ENCODE data around the gene MEIOB.

MEIOB gene

GRCh38 chr16:1895068-1895467 lies 23.1 kb upstream of the MEIOB start:
- TF ChIP-seq, protein P1, sequence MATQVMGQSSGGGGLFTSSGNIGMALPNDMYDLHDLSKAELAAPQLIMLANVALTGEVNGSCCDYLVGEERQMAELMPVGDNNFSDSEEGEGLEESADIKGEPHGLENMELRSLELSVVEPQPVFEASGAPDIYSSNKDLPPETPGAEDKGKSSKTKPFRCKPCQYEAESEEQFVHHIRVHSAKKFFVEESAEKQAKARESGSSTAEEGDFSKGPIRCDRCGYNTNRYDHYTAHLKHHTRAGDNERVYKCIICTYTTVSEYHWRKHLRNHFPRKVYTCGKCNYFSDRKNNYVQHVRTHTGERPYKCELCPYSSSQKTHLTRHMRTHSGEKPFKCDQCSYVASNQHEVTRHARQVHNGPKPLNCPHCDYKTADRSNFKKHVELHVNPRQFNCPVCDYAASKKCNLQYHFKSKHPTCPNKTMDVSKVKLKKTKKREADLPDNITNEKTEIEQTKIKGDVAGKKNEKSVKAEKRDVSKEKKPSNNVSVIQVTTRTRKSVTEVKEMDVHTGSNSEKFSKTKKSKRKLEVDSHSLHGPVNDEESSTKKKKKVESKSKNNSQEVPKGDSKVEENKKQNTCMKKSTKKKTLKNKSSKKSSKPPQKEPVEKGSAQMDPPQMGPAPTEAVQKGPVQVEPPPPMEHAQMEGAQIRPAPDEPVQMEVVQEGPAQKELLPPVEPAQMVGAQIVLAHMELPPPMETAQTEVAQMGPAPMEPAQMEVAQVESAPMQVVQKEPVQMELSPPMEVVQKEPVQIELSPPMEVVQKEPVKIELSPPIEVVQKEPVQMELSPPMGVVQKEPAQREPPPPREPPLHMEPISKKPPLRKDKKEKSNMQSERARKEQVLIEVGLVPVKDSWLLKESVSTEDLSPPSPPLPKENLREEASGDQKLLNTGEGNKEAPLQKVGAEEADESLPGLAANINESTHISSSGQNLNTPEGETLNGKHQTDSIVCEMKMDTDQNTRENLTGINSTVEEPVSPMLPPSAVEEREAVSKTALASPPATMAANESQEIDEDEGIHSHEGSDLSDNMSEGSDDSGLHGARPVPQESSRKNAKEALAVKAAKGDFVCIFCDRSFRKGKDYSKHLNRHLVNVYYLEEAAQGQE (IDR thresholded peaks at IDR 0.05; ENCODE audit: insufficient read depth in 1 of 2, low read depth in 2 of 2, low read length in 2 of 2) = no peak
- TF ChIP-seq POLR2AphosphoS5 (IDR thresholded peaks at IDR 0.05; ENCODE audit: low read depth, low read length) = no peak

DNA sequence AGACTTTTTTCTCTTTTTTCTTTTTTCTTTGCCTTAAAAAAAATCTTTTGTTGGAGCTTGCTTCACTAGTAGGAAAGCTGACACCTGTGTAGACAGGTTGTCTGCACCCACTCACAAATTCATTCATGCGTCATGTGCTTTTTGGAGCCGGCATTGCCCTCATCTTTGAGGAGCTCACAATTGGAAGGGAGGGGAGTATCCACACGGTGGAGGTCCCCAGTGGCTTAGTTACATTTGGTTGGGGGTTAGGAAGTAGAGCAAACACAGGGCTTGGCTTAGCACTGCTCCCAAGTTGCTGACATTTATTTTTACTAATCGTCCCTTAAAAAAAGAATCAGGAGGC lies 18.7 kb upstream of the MEIOB start:
- TF ChIP-seq, protein P1 (IDR thresholded peaks at IDR 0.05; ENCODE audit: insufficient read depth in 1 of 2, low read depth in 2 of 2, low read length in 2 of 2) = no peak

DNA sequence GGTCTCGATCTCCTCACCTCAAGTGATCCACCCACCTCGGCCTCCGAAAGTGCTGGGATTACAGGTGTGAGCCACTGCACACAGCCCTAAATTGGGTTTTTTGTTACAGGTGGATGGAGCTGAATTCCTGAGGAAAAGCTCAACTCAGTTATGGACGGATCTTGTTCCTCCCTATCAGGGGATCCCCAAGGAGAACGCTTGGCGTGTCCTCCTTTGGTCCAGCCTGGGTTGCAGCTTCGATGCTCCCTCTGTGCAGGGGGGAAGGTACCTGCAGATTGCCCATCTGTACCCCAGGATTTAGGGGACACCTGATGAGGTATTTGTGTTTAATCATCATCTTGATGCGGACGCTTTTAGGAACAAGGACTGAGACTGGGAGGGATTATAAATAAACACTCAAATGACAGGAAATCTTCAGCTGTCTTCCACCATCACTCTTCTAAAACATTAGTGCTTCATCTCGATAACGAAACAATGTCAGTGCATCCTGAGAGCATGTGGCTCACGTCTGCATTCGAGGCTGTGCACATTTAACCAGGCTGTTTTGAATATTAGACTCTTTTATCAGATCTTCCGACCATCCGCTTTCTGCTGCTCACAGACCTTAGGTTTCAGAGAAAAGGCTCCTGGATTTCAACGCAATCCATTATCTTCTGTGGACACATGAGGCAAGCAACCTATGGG lies 18.2 kb upstream of the MEIOB start:
- no peak for TF ChIP-seq TAF1 (IDR thresholded peaks at IDR 0.05; ENCODE audit: borderline replicate concordance, insufficient read depth, low read length)

DNA sequence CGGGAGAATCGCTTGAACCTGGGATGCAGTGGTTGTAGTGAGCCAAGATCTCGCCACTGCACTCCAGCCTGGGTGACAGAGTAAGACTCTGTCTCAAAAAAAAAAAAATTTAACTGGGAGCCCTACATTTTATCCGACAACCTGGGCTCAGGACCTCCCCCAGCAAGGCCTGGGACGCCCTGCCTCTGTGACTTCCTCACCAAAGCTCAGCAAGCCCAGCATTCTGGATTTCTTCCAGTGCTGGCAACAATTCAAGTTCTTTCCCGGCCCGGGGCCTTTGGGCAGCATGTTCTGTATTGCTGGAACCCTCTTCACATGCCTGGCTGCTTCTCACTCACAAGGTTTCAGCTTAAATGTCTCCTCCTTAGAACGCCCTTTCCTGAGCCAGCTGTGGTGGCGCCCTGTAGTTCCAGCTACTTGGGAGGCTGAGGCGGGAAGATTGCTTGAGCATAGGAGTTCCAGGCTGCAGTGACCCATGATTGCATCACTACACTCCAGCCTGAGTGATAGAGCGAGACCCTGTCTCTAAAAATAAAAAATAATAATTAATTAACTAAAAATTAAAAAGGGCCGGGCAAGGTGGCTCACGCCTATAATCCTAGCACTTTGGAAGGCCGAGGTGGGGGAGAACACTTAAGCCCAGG lies 15.9 kb upstream of the MEIOB start:
- TF ChIP-seq, protein P1 (IDR thresholded peaks at IDR 0.05; ENCODE audit: insufficient read depth in 1 of 2, low read depth in 2 of 2, low read length in 2 of 2) = no peak
- no peak for TF ChIP-seq SIN3A (IDR thresholded peaks at IDR 0.05; ENCODE audit: borderline replicate concordance, insufficient read depth, low read length)
- TF ChIP-seq POLR2AphosphoS5 (IDR thresholded peaks at IDR 0.05; ENCODE audit: low read depth, low read length) = no peak
- TF ChIP-seq TAF1 (IDR thresholded peaks at IDR 0.05; ENCODE audit: borderline replicate concordance, insufficient read depth, low read length) = no peak
- TF ChIP-seq FOXP2 (optimal IDR thresholded peaks at IDR 0.05; ENCODE audit: borderline replicate concordance, extremely low read depth, extremely low read length, insufficient read depth) = no peak

- TF ChIP-seq, protein P1 (IDR thresholded peaks at IDR 0.05; ENCODE audit: insufficient read depth in 1 of 2, low read depth in 2 of 2, low read length in 2 of 2) = no peak
- no peak for TF ChIP-seq SIN3A (IDR thresholded peaks at IDR 0.05; ENCODE audit: borderline replicate concordance, insufficient read depth, low read length)
- TF ChIP-seq FOXP2 (optimal IDR thresholded peaks at IDR 0.05; ENCODE audit: borderline replicate concordance, extremely low read depth, extremely low read length, insufficient read depth) = no peak
- no peak for TF ChIP-seq TAF1 (IDR thresholded peaks at IDR 0.05; ENCODE audit: borderline replicate concordance, insufficient read depth, low read length)
- no peak for TF ChIP-seq POLR2AphosphoS5 (IDR thresholded peaks at IDR 0.05; ENCODE audit: low read depth, low read length)
Observed at GRCh38 chr16:1884889-1885288, 12.9 kb upstream of the MEIOB start.
